HG03354 (cell line): ENCODE measurements around the gene CYB561D2.
"Not testable (repeated sequence)": the region's sequence is repeated elsewhere in the genome, so short reads cannot be mapped to it uniquely, and the experiment has no call there.

Experiments used
- ATAC-seq: cut with Tn5 transposase; IDR thresholded peaks from one replicate; pipeline ENCODE4 v1.9.1; 2021; ENCODE audit warnings: mild to moderate bottlenecking; ENCODE audit not compliant: unreplicated experiment, poor library complexity, severe bottlenecking

CYB561D2 gene

GRCh38 chr3:50350527-50351322 lies at the start of gene CYB561D2, which contains the start of gene NPRL2:
Gene CYB561D2 (plus strand): TSS chr3:50350862. CDS start chr3:50351434, 572 bp downstream.
Gene NPRL2 (minus strand): TSS chr3:50350775. CDS start chr3:50350652, 123 bp downstream.
- peak; percentile 89 for ATAC-seq

- ATAC-seq: no peak
Observed at GRCh38 chr3:50302095-50303012, 48.3 kb upstream of the CYB561D2 start.

GRCh38 chr3:50303013-50303815 lies 47.4 kb upstream of the CYB561D2 start, which contains the start of gene HYAL1:
Gene HYAL1 (minus strand): TSS chr3:50303574. CDS start chr3:50302956, 618 bp downstream.
- no peak for ATAC-seq

- no peak for ATAC-seq
Observed at GRCh38 chr3:50304601-50305000, 46.1 kb upstream of the CYB561D2 start.

- ATAC-seq: not testable (repeated sequence)
Observed at GRCh38 chr3:50312041-50312440, 38.6 kb upstream of the CYB561D2 start.

GRCh38 chr3:50314342-50314741 lies 36.3 kb upstream of the CYB561D2 start:
- ATAC-seq: no peak

GRCh38 chr3:50314816-50315215 lies 35.8 kb upstream of the CYB561D2 start:
- ATAC-seq: no peak

- ATAC-seq: no peak
Observed at GRCh38 chr3:50316657-50317242, 33.9 kb upstream of the CYB561D2 start.

GRCh38 chr3:50317300-50317699 lies 33.4 kb upstream of the CYB561D2 start:
- no peak for ATAC-seq

- ATAC-seq: no peak
Observed at GRCh38 chr3:50318163-50318562, 32.5 kb upstream of the CYB561D2 start.

- no peak for ATAC-seq
Observed at GRCh38 chr3:50318615-50319014, 32.0 kb upstream of the CYB561D2 start.

- no peak for ATAC-seq
Observed at GRCh38 chr3:50319181-50319893, 31.3 kb upstream of the CYB561D2 start.

- no peak for ATAC-seq
Observed at GRCh38 chr3:50319894-50320625, 30.6 kb upstream of the CYB561D2 start.

GRCh38 chr3:50320853-50321335 lies 29.8 kb upstream of the CYB561D2 start:
- peak; percentile 53 for ATAC-seq

- ATAC-seq: peak; percentile 82
Observed at GRCh38 chr3:50321336-50322114, 29.1 kb upstream of the CYB561D2 start.

GRCh38 chr3:50322115-50322385 lies 28.6 kb upstream of the CYB561D2 start:
- no peak for ATAC-seq

- no peak for ATAC-seq
Observed at GRCh38 chr3:50322386-50323091, 28.1 kb upstream of the CYB561D2 start, which contains the start of gene HYAL2. Gene HYAL2 (minus strand): TSS chr3:50322745. CDS start chr3:50320489, 2,256 bp downstream.
